AG04450 (cell line): Measurements from ENCODE around the gene CD82. TPM values are rescaled to one million over a fixed set of nuclear protein-coding genes. Genes with fewer than 3 reads are reported as not detected.
"Not testable (repeated sequence)": the region's sequence is repeated elsewhere in the genome, so short reads cannot be mapped to it uniquely, and the experiment has no call there.

ENCODE experiments used
- CTCF ChIA-PET: fragments of 300-600, 350-600 bp; formaldehyde crosslinking; extraction: SDS; loops from one replicate; lab custom pipeline; 2022; ENCODE audit warnings: antibody characterized with exemption, inconsistent platforms; lab: Charles Lee
- POLR2A ChIA-PET: fragments of 350-600 bp; formaldehyde crosslinking; extraction: SDS; loops from one replicate; lab custom pipeline; 2021; ENCODE audit warnings: antibody characterized with exemption, inconsistent platforms; lab: Yijun Ruan, JAX
- DNase-seq: peaks from one replicate; pipeline ENCODE4 v3.0.0-alpha.2; 2011; ENCODE audit warnings: low read depth, low spot score
- H3K27ac ChIP-seq: one replicate; pipeline ENCODE4 v1.5.1; 2012; ENCODE audit warnings: low read depth, low read length, control low read depth
- H3K27me3 ChIP-seq: one replicate; pipeline ENCODE4 v1.6.0; 2012; ENCODE audit warnings: low read length; ENCODE audit not compliant: control insufficient read depth, insufficient read depth
- H3K4me3 ChIP-seq: 2 replicates; pipeline ENCODE4 v1.5.1; 2011; ENCODE audit warnings: mild to moderate bottlenecking, low read depth, low read length, control low read depth
- H3K9me3 ChIP-seq: 2 replicates; pipeline ENCODE4 v1.5.1; 2012; ENCODE audit warnings: low read length; ENCODE audit not compliant: control insufficient read depth, insufficient read depth
- polyA plus RNA-seq: library from polyadenylated mRNA; depleted of rRNA; stranded (reverse); fragments of >200 nt; gene quantifications from 2 replicates; pipeline ENCODE4 v1.2.3, GENCODE V29; 2011
- TF ChIP-seq, protein P1 (sequence below): IDR thresholded peaks from 2 replicates; pipeline ENCODE4 v1.5.1; 2011; ENCODE audit warnings: low read depth, low read length, control low read depth, inconsistent platforms

CD82 gene
- polyA plus RNA-seq, 1 experiment, result 49.3 TPM

DNA sequence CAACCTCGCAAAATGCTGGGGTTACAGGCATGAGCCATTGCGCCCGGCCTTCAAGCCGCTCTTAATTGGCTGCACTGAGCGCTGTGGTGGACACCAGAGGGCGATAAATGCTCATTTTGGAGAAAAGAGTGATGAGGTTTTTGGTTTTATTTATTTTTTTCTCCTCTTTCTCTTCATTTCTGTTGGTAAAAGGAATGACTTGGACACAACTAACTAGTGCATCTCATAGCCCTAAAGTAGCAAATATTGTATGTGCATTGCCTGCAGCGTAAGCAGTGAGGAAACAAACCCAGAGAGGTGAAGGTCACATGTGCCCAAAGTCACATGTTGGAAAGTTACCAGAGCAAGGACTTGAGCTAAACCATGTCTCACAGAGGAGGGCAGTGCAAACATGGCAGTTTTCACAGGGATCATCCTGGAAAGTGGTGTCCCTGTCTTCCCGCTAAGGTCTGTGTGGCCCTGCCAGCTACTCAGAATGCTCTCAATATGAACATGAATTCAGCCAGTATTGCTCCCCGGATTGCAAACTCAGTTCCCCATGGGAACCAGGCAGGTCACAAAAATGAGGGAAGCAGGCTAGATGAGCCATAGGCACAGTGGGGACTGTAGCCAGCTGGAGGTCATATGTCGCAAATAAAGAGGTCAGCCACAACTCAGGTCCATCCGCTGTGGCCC, 8.6 kb upstream of the CD82 start:
- Histone ChIP-seq H3K4me3 (no peak overlapping the region), H3K9me3 (no peaks in the 10 kb centered on the region), H3K27ac (no peak overlapping the region), H3K27me3 (peaks cover 3% of the 10 kb centered on the region)
- DNase-seq, result no peak
- CTCF ChIA-PET, result interaction anchor here (0.6 to 8.4 kb wide), 20 partner anchors 12 to 452 kb away, joined by 3 to 318 read pairs (median 4); no protein-coding TSS in a partner anchor
- TF ChIP-seq, protein P1, sequence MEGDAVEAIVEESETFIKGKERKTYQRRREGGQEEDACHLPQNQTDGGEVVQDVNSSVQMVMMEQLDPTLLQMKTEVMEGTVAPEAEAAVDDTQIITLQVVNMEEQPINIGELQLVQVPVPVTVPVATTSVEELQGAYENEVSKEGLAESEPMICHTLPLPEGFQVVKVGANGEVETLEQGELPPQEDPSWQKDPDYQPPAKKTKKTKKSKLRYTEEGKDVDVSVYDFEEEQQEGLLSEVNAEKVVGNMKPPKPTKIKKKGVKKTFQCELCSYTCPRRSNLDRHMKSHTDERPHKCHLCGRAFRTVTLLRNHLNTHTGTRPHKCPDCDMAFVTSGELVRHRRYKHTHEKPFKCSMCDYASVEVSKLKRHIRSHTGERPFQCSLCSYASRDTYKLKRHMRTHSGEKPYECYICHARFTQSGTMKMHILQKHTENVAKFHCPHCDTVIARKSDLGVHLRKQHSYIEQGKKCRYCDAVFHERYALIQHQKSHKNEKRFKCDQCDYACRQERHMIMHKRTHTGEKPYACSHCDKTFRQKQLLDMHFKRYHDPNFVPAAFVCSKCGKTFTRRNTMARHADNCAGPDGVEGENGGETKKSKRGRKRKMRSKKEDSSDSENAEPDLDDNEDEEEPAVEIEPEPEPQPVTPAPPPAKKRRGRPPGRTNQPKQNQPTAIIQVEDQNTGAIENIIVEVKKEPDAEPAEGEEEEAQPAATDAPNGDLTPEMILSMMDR, result peak; percentile 86
- POLR2A ChIA-PET, result interaction anchor here (0.7 kb wide), 1 partner anchor 60 kb away, joined by 3 read pairs; no protein-coding TSS in a partner anchor

GRCh38 chr11:44557464-44557863, 8.0 kb upstream of the CD82 start:
- CTCF ChIA-PET, result interaction anchor here (0.6 to 8.4 kb wide), 17 partner anchors 12 to 453 kb away, joined by 3 to 318 read pairs (median 4); no protein-coding TSS in a partner anchor
- Histone ChIP-seq H3K9me3 (no peaks in the 10 kb centered on the region), H3K4me3 (no peak overlapping the region), H3K27me3 (peaks cover 3% of the 10 kb centered on the region), H3K27ac (no peak overlapping the region)
- TF ChIP-seq, protein P1, result no peak
- POLR2A ChIA-PET, result interaction anchor here (0.7 kb wide), 1 partner anchor 59 kb away, joined by 3 read pairs; no protein-coding TSS in a partner anchor
- DNase-seq, result no peak

DNA sequence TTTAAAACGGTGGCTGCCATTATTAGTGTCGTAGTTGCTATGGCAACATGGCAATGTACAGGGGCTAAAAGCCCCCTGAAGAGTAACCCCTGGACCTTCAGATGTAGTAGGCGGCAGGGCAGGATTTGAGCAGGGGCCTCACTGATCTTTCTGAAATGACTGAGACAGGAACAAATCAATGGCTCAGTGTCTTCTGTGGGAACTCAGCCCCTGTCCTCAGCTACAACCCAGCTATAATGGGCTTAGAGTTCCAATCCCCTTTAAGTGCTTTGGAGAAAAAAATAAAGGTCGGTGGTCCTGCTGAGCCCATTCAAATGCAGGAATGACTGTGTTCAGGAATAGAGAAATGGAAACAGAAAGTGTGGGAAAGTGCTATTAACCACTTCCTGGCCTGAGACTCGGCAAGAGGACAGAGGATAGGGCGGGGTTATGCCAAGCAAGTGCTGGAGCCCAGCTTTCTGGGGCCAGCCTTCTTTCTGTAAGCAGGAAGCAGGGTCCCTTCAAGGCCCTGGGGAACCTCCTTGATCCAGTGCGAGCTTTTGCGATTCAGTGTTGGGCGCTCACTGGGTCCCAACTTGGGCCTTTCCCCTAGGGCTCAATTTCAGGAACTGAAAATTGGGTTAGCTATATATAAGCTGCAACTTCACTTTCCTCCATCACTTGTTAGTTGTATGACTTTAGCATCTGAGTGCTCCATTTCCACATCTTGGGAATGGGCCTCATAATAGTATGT, 6.1 kb upstream of the CD82 start:
- POLR2A ChIA-PET, result interaction anchor here (0.9 kb wide), 1 partner anchor 58 kb away, joined by 4 read pairs; no protein-coding TSS in a partner anchor
- Histone ChIP-seq H3K27ac (no peak overlapping the region), H3K9me3 (no peaks in the 10 kb centered on the region), H3K27me3 (no peaks in the 10 kb centered on the region), H3K4me3 (no peak overlapping the region)
- CTCF ChIA-PET, result interaction anchor here (0.9 to 8.4 kb wide), 6 partner anchors 36 to 352 kb away, joined by 4 to 318 read pairs (median 6); no protein-coding TSS in a partner anchor
- TF ChIP-seq, protein P1, result no peak
- no peak for DNase-seq

- POLR2A ChIA-PET, result interaction anchor here (0.9 kb wide), 1 partner anchor 57 kb away, joined by 4 read pairs; no protein-coding TSS in a partner anchor
- CTCF ChIA-PET, result interaction anchor here (1.1 to 8.4 kb wide), 3 partner anchors 52 to 60 kb away, joined by 3 to 318 read pairs (median 8); no protein-coding TSS in a partner anchor
- H3K27ac ChIP-seq, DNase-seq, H3K27me3 ChIP-seq, H3K9me3 ChIP-seq, H3K4me3 ChIP-seq: not testable (repeated sequence)
Measured at GRCh38 chr11:44559940-44560300, 5.5 kb upstream of the CD82 start.

DNA sequence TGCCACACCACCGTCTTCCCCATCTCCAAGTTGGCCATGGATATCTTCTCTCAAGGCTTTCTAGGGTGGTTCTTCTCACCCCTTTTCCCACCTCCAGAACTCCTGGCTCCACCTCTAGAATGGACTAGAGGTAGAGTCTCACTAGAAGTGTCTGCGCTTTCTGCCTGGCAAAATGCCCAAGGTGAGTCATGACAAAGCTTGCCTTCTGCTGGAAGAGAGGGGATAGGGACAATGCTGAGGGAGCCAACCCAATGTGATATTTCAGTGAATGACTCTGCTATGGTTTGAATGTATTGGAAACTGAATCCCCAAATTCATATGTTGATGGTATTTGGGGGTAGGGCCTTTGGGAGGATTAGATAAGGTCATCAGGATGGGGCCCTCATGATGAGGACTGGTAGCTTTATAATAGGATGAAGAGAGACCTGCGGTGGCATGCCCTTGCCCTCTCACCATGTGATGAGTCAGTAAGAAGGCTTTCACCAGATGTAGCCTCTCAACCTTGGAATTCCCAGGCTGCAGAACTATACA, 4.1 kb upstream of the CD82 start:
- no peaks in the 10 kb centered on the region for H3K9me3 ChIP-seq
- CTCF ChIA-PET, result interaction anchor here (1.0 to 8.4 kb wide), 5 partner anchors 51 to 350 kb away, joined by 3 to 318 read pairs (median 4); no protein-coding TSS in a partner anchor
- no peak for DNase-seq
- no peak overlapping the region for H3K4me3 ChIP-seq
- TF ChIP-seq, protein P1, result no peak
- POLR2A ChIA-PET, result no interaction called here
- no peaks in the 10 kb centered on the region for H3K27me3 ChIP-seq
- H3K27ac ChIP-seq, result no peak overlapping the region
